Liver (tissue), 9 donors: Measurements from ENCODE around the gene HMGA1. TPM values are rescaled to one million over a fixed set of nuclear protein-coding genes. Genes with fewer than 3 reads are reported as not detected.
"Not testable (repeated sequence)": the region's sequence is repeated elsewhere in the genome, so short reads cannot be mapped to it uniquely, and the experiment has no call there.

Experiments used
- DNase-seq: peaks from one replicate; pipeline ENCODE4 v3.0.0-alpha.2; 2017; ENCODE audit warnings: low spot score
- H3K27ac ChIP-seq, 2 donors: one replicate each; pipeline ENCODE4 v1.7.0; 2013; ENCODE audit warnings: inconsistent platforms in 2 of 2, low read length in 2 of 2, control low read depth in 1 of 2, low read depth in 1 of 2, mild to moderate bottlenecking in 1 of 2
- H3K27me3 ChIP-seq, 4 donors: one replicate each; pipeline versions ENCODE4 v1.6.1 to v1.7.0; 2013; ENCODE audit warnings: low read length in 3 of 4, inconsistent platforms in 1 of 4, mild to moderate bottlenecking in 1 of 4, moderate library complexity in 1 of 4; ENCODE audit not compliant: control insufficient read depth in 4 of 4, insufficient read depth in 4 of 4
- H3K36me3 ChIP-seq, 4 donors: one replicate each; pipeline versions ENCODE4 v1.6.1 to v1.7.0; 2013; ENCODE audit warnings: low read length in 3 of 4, mild to moderate bottlenecking in 3 of 4, low read depth in 1 of 4, moderate library complexity in 1 of 4; ENCODE audit not compliant: control insufficient read depth in 4 of 4, insufficient read depth in 3 of 4
- H3K4me1 ChIP-seq, 4 donors: one replicate each; pipeline versions ENCODE4 v1.6.1 to v1.7.0; 2013; ENCODE audit warnings: low read length in 3 of 4, mild to moderate bottlenecking in 3 of 4, moderate library complexity in 1 of 4; ENCODE audit not compliant: control insufficient read depth in 4 of 4, insufficient read depth in 4 of 4
- H3K4me3 ChIP-seq, 3 donors: one replicate each; pipeline versions ENCODE4 v1.6.1 to v1.7.0; 2013; ENCODE audit warnings: low read length in 3 of 3, control low read depth in 1 of 3, low read depth in 1 of 3, mild to moderate bottlenecking in 1 of 3
- H3K9ac ChIP-seq, 2 donors: one replicate each; pipeline ENCODE4 v1.7.0; 2013; ENCODE audit warnings: low read length in 2 of 2, mild to moderate bottlenecking in 2 of 2, moderate library complexity in 2 of 2, control low read depth in 1 of 2, low read depth in 1 of 2
- H3K9me3 ChIP-seq, 4 donors: one replicate each; pipeline versions ENCODE4 v1.6.1 to v1.7.0; 2013; ENCODE audit warnings: low read length in 3 of 4; ENCODE audit not compliant: control insufficient read depth in 4 of 4
- EGR1 ChIP-seq, 2 donors: IDR thresholded peaks; 2 replicates each; pipeline ENCODE4 v1.6.1; 2016 to 2018; ENCODE audit warnings: antibody characterized with exemption in 2 of 2, low read depth in 2 of 2
- GABPA ChIP-seq, 2 donors: IDR thresholded peaks in 1 of 2; conservative IDR thresholded peaks in 1 of 2; 2 replicates each; pipeline ENCODE4 v1.6.1; 2016; ENCODE audit warnings: antibody characterized with exemption in 2 of 2, mild to moderate bottlenecking in 1 of 2, moderate library complexity in 1 of 2
- JUND ChIP-seq, 2 donors: IDR thresholded peaks; 2 replicates each; pipeline ENCODE4 v1.6.1; 2016; ENCODE audit warnings: antibody characterized with exemption in 2 of 2
- NR2F2 ChIP-seq: IDR thresholded peaks from 2 replicates; pipeline ENCODE4 v1.6.1; 2016; ENCODE audit warnings: antibody characterized with exemption
- SP1 ChIP-seq: IDR thresholded peaks from 2 replicates; pipeline ENCODE4 v1.6.1; 2018; ENCODE audit warnings: antibody characterized with exemption, mild to moderate bottlenecking
- TAF1 ChIP-seq: conservative IDR thresholded peaks from 2 replicates; pipeline ENCODE4 v1.6.1; 2016; ENCODE audit warnings: antibody characterized with exemption, mild to moderate bottlenecking
- YY1 ChIP-seq: IDR thresholded peaks from 2 replicates; pipeline ENCODE4 v1.6.1; 2016; ENCODE audit warnings: antibody characterized with exemption, mild to moderate bottlenecking
- WGBS: extraction: QIAGEN DNeasy Blood & Tissue Kit; methylation state at CpG from one replicate; pipeline ENCODE4 v1.1.7; 2013; 5-methylcytosine and 5-hydroxymethylcytosine counted together
- polyA plus RNA-seq, 2 donors: library from polyadenylated mRNA; stranded (reverse) in 1 of 2; unstranded in 1 of 2; fragments of 200-250 nt in 1 of 2; fragments of >200 nt in 1 of 2; fragmentation: Nextera tagmentation in 1 of 2; extraction: Ambion mirVana in 1 of 2; gene quantifications; one replicate each; pipeline versions ENCODE4 v1.2.1 to v1.2.3, GENCODE V29; 2013 to 2015
- total RNA-seq, 2 donors: library from RNA; depleted of rRNA; stranded (reverse); fragments of >200 nt; gene quantifications; one replicate each; pipeline ENCODE4 v1.2.3, GENCODE V29; 2014
- TF ChIP-seq, protein P1 (sequence below): IDR thresholded peaks from 2 replicates; pipeline ENCODE4 v1.6.1; 2016; ENCODE audit warnings: antibody characterized with exemption, mild to moderate bottlenecking
- TF ChIP-seq, protein P2 (sequence below): IDR thresholded peaks from 2 replicates; pipeline ENCODE4 v1.6.1; 2016; ENCODE audit warnings: antibody characterized with exemption
- TF ChIP-seq, protein P3 (sequence below): IDR thresholded peaks from 2 replicates; pipeline ENCODE4 v1.6.1; 2016; ENCODE audit warnings: antibody characterized with exemption
- donor health status: healthy.
- donor health status: healthy.
- donor health status: healthy.
- donor health status: healthy.
- donor health status: healthy.

HMGA1 gene
- total and polyA plus RNA-seq, 4 donors = 4.2 to 118 (median 8.5) TPM

DNA sequence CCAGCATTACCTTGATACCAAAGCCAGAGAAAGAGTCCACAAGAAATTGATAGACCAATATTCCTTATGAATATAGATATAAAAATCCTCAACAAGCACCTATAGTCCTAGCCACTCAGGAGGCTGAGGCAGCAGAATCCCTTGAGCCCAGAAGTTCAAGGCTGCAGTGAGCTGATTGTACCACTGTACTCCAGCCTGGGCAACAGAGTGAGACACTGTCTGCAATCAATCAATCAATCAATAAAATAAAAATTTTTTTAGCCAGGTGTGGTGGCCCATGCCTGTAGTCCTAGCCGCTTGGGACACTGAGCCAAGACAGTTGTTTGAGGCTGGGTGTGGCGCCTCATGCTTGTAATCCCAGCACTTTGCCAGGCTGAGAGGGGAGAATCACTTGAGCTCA lies 31.1 kb downstream of the HMGA1 start (continued):
- TF ChIP-seq, protein P1, sequence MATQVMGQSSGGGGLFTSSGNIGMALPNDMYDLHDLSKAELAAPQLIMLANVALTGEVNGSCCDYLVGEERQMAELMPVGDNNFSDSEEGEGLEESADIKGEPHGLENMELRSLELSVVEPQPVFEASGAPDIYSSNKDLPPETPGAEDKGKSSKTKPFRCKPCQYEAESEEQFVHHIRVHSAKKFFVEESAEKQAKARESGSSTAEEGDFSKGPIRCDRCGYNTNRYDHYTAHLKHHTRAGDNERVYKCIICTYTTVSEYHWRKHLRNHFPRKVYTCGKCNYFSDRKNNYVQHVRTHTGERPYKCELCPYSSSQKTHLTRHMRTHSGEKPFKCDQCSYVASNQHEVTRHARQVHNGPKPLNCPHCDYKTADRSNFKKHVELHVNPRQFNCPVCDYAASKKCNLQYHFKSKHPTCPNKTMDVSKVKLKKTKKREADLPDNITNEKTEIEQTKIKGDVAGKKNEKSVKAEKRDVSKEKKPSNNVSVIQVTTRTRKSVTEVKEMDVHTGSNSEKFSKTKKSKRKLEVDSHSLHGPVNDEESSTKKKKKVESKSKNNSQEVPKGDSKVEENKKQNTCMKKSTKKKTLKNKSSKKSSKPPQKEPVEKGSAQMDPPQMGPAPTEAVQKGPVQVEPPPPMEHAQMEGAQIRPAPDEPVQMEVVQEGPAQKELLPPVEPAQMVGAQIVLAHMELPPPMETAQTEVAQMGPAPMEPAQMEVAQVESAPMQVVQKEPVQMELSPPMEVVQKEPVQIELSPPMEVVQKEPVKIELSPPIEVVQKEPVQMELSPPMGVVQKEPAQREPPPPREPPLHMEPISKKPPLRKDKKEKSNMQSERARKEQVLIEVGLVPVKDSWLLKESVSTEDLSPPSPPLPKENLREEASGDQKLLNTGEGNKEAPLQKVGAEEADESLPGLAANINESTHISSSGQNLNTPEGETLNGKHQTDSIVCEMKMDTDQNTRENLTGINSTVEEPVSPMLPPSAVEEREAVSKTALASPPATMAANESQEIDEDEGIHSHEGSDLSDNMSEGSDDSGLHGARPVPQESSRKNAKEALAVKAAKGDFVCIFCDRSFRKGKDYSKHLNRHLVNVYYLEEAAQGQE = no peak
- TF ChIP-seq TAF1 = no peak
- no peak for TF ChIP-seq SP1
- TF ChIP-seq EGR1 (IDR thresholded peaks at IDR 0.05; ENCODE audit: low read depth in 2 of 2) = no peak
- TF ChIP-seq YY1 = no peak
- TF ChIP-seq, protein P2, sequence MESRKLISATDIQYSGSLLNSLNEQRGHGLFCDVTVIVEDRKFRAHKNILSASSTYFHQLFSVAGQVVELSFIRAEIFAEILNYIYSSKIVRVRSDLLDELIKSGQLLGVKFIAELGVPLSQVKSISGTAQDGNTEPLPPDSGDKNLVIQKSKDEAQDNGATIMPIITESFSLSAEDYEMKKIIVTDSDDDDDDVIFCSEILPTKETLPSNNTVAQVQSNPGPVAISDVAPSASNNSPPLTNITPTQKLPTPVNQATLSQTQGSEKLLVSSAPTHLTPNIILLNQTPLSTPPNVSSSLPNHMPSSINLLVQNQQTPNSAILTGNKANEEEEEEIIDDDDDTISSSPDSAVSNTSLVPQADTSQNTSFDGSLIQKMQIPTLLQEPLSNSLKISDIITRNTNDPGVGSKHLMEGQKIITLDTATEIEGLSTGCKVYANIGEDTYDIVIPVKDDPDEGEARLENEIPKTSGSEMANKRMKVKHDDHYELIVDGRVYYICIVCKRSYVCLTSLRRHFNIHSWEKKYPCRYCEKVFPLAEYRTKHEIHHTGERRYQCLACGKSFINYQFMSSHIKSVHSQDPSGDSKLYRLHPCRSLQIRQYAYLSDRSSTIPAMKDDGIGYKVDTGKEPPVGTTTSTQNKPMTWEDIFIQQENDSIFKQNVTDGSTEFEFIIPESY = no peak
- TF ChIP-seq JUND (IDR thresholded peaks at IDR 0.05) = no peak
- TF ChIP-seq, protein P3, sequence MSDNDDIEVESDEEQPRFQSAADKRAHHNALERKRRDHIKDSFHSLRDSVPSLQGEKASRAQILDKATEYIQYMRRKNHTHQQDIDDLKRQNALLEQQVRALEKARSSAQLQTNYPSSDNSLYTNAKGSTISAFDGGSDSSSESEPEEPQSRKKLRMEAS = no peak
- TF ChIP-seq GABPA (IDR thresholded peaks at IDR 0.05 in 1 of 2, conservative IDR thresholded peaks at IDR 0.05 in 1 of 2) = no peak
- TF ChIP-seq NR2F2 = no peak

DNA sequence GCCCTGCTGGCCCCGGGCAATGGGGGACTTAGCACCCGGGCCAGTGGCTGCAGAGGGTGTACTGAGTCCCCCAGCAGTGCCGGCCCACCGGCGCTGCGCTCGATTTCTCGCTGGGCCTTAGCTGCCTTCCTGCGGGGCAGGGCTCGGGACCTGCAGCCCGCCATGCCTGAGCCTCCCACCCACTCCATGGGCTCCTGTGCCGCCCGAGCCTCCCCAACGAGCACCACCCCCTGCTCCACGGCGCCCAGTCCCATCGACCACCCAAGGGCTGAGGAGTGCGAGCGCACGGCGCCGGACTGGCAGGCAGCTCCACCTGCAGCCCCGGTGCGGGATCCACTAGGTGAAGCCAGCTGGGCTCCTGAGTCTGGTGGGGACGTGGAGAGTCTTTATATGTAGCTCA lies 32.5 kb downstream of the HMGA1 start:
- WGBS = 95% methylated on average over 22 of the region's 25 CpGs
- not testable (repeated sequence) for H3K4me3 ChIP-seq, H3K27ac ChIP-seq, H3K4me1 ChIP-seq, H3K36me3 ChIP-seq, H3K9me3 ChIP-seq, DNase-seq, H3K9ac ChIP-seq, H3K27me3 ChIP-seq

DNA sequence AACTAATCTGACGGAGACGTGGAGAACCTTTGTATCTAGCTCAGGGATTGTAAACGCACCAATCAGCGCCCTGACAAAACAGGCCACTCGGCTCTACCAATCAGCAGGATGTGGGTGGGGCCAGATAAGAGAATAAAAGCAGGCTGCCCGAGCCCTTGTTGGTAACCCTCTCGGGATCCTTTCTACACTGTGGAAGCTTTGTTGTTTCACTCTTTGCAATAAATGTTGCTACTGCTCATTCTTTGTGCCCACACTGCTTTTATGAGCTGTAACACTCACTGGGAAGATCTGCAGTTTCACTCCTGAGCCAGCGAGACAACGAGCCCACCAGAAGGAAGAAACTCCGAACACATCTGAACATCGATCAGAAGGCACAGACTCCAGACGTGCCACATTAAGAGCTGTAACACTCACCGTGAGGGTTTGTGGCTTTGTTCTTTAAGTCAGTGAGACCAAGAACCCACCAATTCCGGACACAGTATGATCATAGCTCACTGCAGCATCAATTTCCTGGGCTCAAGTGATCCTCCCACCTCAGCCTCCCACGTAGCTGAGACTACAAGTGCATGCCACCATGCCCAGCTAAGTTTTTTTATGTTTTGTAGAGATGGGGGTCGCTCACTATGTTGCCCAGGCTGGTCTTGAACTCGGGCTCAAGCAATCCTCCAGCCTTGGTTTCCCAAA lies 33.1 kb downstream of the HMGA1 start:
- not testable (repeated sequence) for H3K27me3 ChIP-seq, DNase-seq, H3K36me3 ChIP-seq, H3K4me3 ChIP-seq, H3K4me1 ChIP-seq, H3K27ac ChIP-seq, H3K9me3 ChIP-seq, H3K9ac ChIP-seq
- WGBS = 81% methylated on average over 17 of the region's 17 CpGs
